ENCODE results near the gene RNF141.

GRCh38 chr11:10526974-10527918 lies 13.7 kb downstream of the RNF141 start:
- TF ChIP-seq, protein P1, sequence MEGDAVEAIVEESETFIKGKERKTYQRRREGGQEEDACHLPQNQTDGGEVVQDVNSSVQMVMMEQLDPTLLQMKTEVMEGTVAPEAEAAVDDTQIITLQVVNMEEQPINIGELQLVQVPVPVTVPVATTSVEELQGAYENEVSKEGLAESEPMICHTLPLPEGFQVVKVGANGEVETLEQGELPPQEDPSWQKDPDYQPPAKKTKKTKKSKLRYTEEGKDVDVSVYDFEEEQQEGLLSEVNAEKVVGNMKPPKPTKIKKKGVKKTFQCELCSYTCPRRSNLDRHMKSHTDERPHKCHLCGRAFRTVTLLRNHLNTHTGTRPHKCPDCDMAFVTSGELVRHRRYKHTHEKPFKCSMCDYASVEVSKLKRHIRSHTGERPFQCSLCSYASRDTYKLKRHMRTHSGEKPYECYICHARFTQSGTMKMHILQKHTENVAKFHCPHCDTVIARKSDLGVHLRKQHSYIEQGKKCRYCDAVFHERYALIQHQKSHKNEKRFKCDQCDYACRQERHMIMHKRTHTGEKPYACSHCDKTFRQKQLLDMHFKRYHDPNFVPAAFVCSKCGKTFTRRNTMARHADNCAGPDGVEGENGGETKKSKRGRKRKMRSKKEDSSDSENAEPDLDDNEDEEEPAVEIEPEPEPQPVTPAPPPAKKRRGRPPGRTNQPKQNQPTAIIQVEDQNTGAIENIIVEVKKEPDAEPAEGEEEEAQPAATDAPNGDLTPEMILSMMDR (IDR thresholded peaks at IDR 0.05), result no peak
- TF ChIP-seq EP300 (IDR thresholded peaks at IDR 0.05), result no peak
- no peak for TF ChIP-seq POLR2A (IDR thresholded peaks at IDR 0.05)

All from ovary (tissue), 3 donors.